B cell (primary cell): Measurements from ENCODE around the gene GCSH. TPM values are rescaled to one million over a fixed set of nuclear protein-coding genes. Genes with fewer than 3 reads are reported as not detected.

Source experiments
- ATAC-seq: fragments of 200-7000 bp; cut with Tn5 transposase; one replicate; pipeline ENCODE4 v1.10.0; 2021; ENCODE audit warnings: low read depth, mild to moderate bottlenecking, moderate number of reproducible peaks, moderate library complexity
- CTCF ChIA-PET: fragments of 350-600 bp; sonication (Branson Sonifier 250); formaldehyde crosslinking; loops from one replicate; lab custom pipeline; 2021; ENCODE audit warnings: antibody characterized with exemption, inconsistent platforms; lab: Charles Lee
- POLR2A ChIA-PET: fragments of 350-600 bp; sonication (Branson Sonifier 250); formaldehyde crosslinking; loops from one replicate; lab custom pipeline; 2021; ENCODE audit warnings: antibody characterized with exemption; lab: Charles Lee
- DNase-seq: peaks from one replicate; pipeline ENCODE4 v3.0.0; 2013
- H2AFZ ChIP-seq: 2 replicates; pipeline ENCODE4 v1.6.1; 2012; ENCODE audit warnings: mild to moderate bottlenecking, low read depth, low read length; ENCODE audit not compliant: insufficient read depth, poor library complexity, severe bottlenecking
- H3K27ac ChIP-seq, 2 donors: 1 replicate in 1 of 2; 2 replicates in 1 of 2; pipeline ENCODE4 v1.5.1; 2012 to 2013; ENCODE audit warnings: low read length in 2 of 2, mild to moderate bottlenecking in 2 of 2, moderate library complexity in 1 of 2
- H3K27me3 ChIP-seq, 4 experiments: fragments of 200-600 bp in 1 of 4; sonication (generic) in 1 of 4; replicated peaks in 1 of 4; 1 replicate in 2 of 4; 2 replicates in 2 of 4; pipeline versions ENCODE4 v1.6.1 to v1.7.0; 2013 to 2016; ENCODE audit warnings: low read length in 3 of 4, mild to moderate bottlenecking in 2 of 4, mixed read lengths in 1 of 4, moderate library complexity in 1 of 4; ENCODE audit not compliant: insufficient read depth in 4 of 4, control insufficient read depth in 3 of 4; ENCODE audit errors: control extremely low read depth in 1 of 4
- H3K36me3 ChIP-seq, 2 experiments: replicated peaks in 1 of 2; 1 replicate in 1 of 2; 2 replicates in 1 of 2; pipeline versions ENCODE4 v1.6.1 to v1.7.1; 2013; ENCODE audit warnings: low read length in 1 of 2; ENCODE audit not compliant: insufficient read depth in 2 of 2, control insufficient read depth in 1 of 2; ENCODE audit errors: control extremely low read depth in 1 of 2, extremely low read depth in 1 of 2
- H3K4me1 ChIP-seq, 2 donors: fragments of 200-600 bp in 1 of 2; sonication (generic) in 1 of 2; 1 replicate in 1 of 2; 2 replicates in 1 of 2; pipeline versions ENCODE4 v1.5.1 to v1.6.1; 2013 to 2017; ENCODE audit warnings: low read length in 2 of 2; ENCODE audit not compliant: control insufficient read depth in 2 of 2, insufficient read depth in 2 of 2
- H3K4me2 ChIP-seq: replicated peaks from 2 replicates; pipeline ENCODE3; 2012; ENCODE audit warnings: mild to moderate bottlenecking, low read depth, low read length; ENCODE audit not compliant: poor library complexity, severe bottlenecking
- H3K4me3 ChIP-seq, 5 experiments: fragments of 200-600 bp in 1 of 5; sonication (generic) in 1 of 5; 1 replicate in 3 of 5; 2 replicates in 2 of 5; pipeline versions ENCODE4 v1.5.1 to v1.7.0; 2011 to 2016; ENCODE audit warnings: low read length in 4 of 5, mild to moderate bottlenecking in 4 of 5, low read depth in 2 of 5, control low read depth in 1 of 5, moderate library complexity in 1 of 5; ENCODE audit not compliant: insufficient read depth in 1 of 5; ENCODE audit errors: control extremely low read depth in 1 of 5, extremely low read depth in 1 of 5
- H3K79me2 ChIP-seq: fragments of 200-600 bp; sonication (generic); one replicate; pipeline ENCODE4 v1.6.0; 2016; ENCODE audit warnings: low read length; ENCODE audit not compliant: control insufficient read depth, insufficient read depth
- H3K9ac ChIP-seq: fragments of 200-600 bp; sonication (generic); 2 replicates; pipeline ENCODE4 v1.6.1; 2017; ENCODE audit warnings: mild to moderate bottlenecking, low read length, moderate library complexity
- H3K9me3 ChIP-seq, 3 donors: one replicate each; pipeline versions ENCODE4 v1.6.1 to v1.7.1; 2013; ENCODE audit warnings: low read length in 2 of 3; ENCODE audit not compliant: control insufficient read depth in 2 of 3, insufficient read depth in 1 of 3; ENCODE audit errors: control extremely low read depth in 1 of 3
- H4K20me1 ChIP-seq: 2 replicates; pipeline ENCODE4 v1.6.0; 2012; ENCODE audit warnings: mild to moderate bottlenecking, low read length; ENCODE audit not compliant: insufficient read depth, control insufficient read depth, poor library complexity, severe bottlenecking
- H3K27ac Mint-ChIP-seq: one replicate; pipeline ENCODE4 v1.8.0; 2021; ENCODE audit warnings: mixed read lengths
- H3K27me3 Mint-ChIP-seq: one replicate; pipeline ENCODE4 v1.8.0; 2021; ENCODE audit warnings: mixed read lengths
- H3K4me1 Mint-ChIP-seq: one replicate; pipeline ENCODE4 v1.8.0; 2021; ENCODE audit warnings: mixed read lengths
- H3K4me3 Mint-ChIP-seq: one replicate; pipeline ENCODE4 v1.8.0; 2021; ENCODE audit warnings: mixed read lengths
- H3K9me3 Mint-ChIP-seq: one replicate; pipeline ENCODE4 v1.8.0; 2022; ENCODE audit warnings: mixed read lengths; ENCODE audit not compliant: insufficient read depth
- EZH2 ChIP-seq: IDR thresholded peaks from 2 replicates; pipeline ENCODE4 v1.6.1; 2012; ENCODE audit warnings: borderline replicate concordance, low read depth, mild to moderate bottlenecking, moderate library complexity, low read length; ENCODE audit not compliant: insufficient read depth, poor library complexity, severe bottlenecking
- WGBS: methylation state at CpG from one replicate; pipeline ENCODE4 v1.1.5; 2013; ENCODE audit warnings: missing lambda C conversion rate; ENCODE audit not compliant: insufficient coverage; 5-methylcytosine and 5-hydroxymethylcytosine counted together
- intact Hi-C: fragments of 100-400 bp; cut with micrococcal nuclease; formaldehyde crosslinking; loops from one replicate; pipeline ENCODE4 v1.10.0; 2022
- polyA plus RNA-seq: library from polyadenylated mRNA; depleted of rRNA; stranded (reverse); fragments of >200 nt; gene quantifications from 2 replicates; pipeline ENCODE4 v1.2.3, GENCODE V29; 2012
- total RNA-seq, 2 donors: library from RNA; stranded (reverse); fragments of 120-200 nt in 1 of 2; gene quantifications; 1 replicate in 1 of 2; 2 replicates in 1 of 2; pipeline versions ENCODE4 v1.2.3 to v1.2.4, GENCODE V29; 2013 to 2022
- TF ChIP-seq, protein P1 (sequence below): fragments of 200-600 bp; IDR thresholded peaks from one replicate; pipeline ENCODE4 v1.8.0; 2022; ENCODE audit warnings: antibody characterized with exemption, mild to moderate bottlenecking

Gene GCSH
- total and polyA plus RNA-seq, 2 donors (not counting 1 experiment from before 2014, with no cell fraction given), result 1.9 to 4.5 TPM

DNA sequence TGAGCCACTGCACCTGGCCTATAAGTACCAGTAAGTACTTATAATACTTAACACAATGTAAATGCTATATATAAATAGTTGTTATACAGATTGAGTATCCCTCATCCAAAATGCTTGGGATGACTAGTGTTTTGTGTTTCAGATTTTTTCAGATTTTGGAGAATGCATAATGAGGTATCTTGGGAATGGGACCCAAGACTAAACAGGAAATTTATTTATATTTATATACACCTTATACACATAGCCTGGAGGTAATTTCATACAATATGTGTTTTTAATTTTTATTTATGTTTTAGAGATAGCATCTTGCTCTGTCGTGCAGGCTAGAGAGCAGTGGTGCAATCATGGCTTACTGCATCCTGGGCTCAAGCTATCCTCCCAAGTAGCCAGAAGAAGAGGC, 9.8 kb upstream of the GCSH start:
- no peaks in the 10 kb centered on the region for H3K9me3 ChIP-seq

GRCh38 chr16:81101702-81102101, 5.5 kb upstream of the GCSH start:
- no peaks in the 10 kb centered on the region for H3K27me3 ChIP-seq
- H3K27ac Mint-ChIP-seq, result no peak overlapping the region
- DNase-seq (no peak), ATAC-seq (no peak)
- H3K4me3 ChIP-seq, result no peak overlapping the region
- H3K27ac ChIP-seq, result no peak overlapping the region
- H3K27me3 Mint-ChIP-seq, result peaks cover 7% of the 10 kb centered on the region
- no peaks in the 10 kb centered on the region for H3K9me3 Mint-ChIP-seq
- peaks cover 5% of the 10 kb centered on the region in 2 donors for H3K4me1 ChIP-seq
- no peak overlapping the region for H3K4me3 Mint-ChIP-seq
- no peaks in the 10 kb centered on the region for H4K20me1 ChIP-seq
- ChIA-PET POLR2A (no interaction called here), CTCF (no interaction called here)
- H3K4me2 ChIP-seq, result no peak overlapping the region
- TF ChIP-seq, protein P1, sequence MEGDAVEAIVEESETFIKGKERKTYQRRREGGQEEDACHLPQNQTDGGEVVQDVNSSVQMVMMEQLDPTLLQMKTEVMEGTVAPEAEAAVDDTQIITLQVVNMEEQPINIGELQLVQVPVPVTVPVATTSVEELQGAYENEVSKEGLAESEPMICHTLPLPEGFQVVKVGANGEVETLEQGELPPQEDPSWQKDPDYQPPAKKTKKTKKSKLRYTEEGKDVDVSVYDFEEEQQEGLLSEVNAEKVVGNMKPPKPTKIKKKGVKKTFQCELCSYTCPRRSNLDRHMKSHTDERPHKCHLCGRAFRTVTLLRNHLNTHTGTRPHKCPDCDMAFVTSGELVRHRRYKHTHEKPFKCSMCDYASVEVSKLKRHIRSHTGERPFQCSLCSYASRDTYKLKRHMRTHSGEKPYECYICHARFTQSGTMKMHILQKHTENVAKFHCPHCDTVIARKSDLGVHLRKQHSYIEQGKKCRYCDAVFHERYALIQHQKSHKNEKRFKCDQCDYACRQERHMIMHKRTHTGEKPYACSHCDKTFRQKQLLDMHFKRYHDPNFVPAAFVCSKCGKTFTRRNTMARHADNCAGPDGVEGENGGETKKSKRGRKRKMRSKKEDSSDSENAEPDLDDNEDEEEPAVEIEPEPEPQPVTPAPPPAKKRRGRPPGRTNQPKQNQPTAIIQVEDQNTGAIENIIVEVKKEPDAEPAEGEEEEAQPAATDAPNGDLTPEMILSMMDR, result no peak
- TF ChIP-seq EZH2, result no peak
- no peaks in the 10 kb centered on the region for H3K9me3 ChIP-seq
- H3K79me2 ChIP-seq, result no peaks in the 10 kb centered on the region
- intact Hi-C loops, result no loop called here
- H3K4me1 Mint-ChIP-seq, result no peaks in the 10 kb centered on the region
- H2AFZ ChIP-seq, result no peak overlapping the region
- WGBS, result 94% methylated on average over 3 of the region's 9 CpGs
- H3K36me3 ChIP-seq, result no peaks in the 10 kb centered on the region
- no peak overlapping the region for H3K9ac ChIP-seq

More for the DNA sequence above, 9.8 kb upstream of the GCSH start:
- TF ChIP-seq, protein P1, result no peak
- no peak for TF ChIP-seq EZH2
- ChIA-PET POLR2A (no interaction called here), CTCF (no interaction called here)
- ATAC-seq (no peak), DNase-seq (no peak)
- no peaks in the 10 kb centered on the region for H3K36me3 ChIP-seq
- Mint-ChIP-seq H3K27me3 (peaks cover 12% of the 10 kb centered on the region), H3K27ac (no peak overlapping the region), H3K4me1 (no peaks in the 10 kb centered on the region), H3K4me3 (no peak overlapping the region), H3K9me3 (no peaks in the 10 kb centered on the region)
- H3K9ac ChIP-seq, result no peak overlapping the region
- no peak overlapping the region for H3K4me3 ChIP-seq
- WGBS, result 100% methylated on average over 1 of the region's 1 CpG
- no peaks in the 10 kb centered on the region for H4K20me1 ChIP-seq
- peaks cover 0 to 3% (median 0%) of the 10 kb centered on the region in 4 experiments for H3K27me3 ChIP-seq
- intact Hi-C loops, result no loop called here
- H3K4me2 ChIP-seq, result no peak overlapping the region
- no peaks in the 10 kb centered on the region for H3K4me1 ChIP-seq
- no peak overlapping the region for H3K27ac ChIP-seq
- H2AFZ ChIP-seq, result no peak overlapping the region
- no peaks in the 10 kb centered on the region for H3K79me2 ChIP-seq
